Measurements from ENCODE around the gene CLNK.

CLNK gene

GRCh38 chr4:10535912-10536311 is 148.7 kb downstream of the CLNK start:
- no peak overlapping the region for H3K4me3 ChIP-seq (ENCODE audit: low read depth, low read length)
- TF ChIP-seq CTCF (IDR thresholded peaks at IDR 0.05; ENCODE audit: low read depth, low read length): no peak

GRCh38 chr4:10534820-10535219 is 149.7 kb downstream of the CLNK start:
- no peak overlapping the region for H3K4me3 ChIP-seq (ENCODE audit: low read depth, low read length)
- no peak for TF ChIP-seq CTCF (IDR thresholded peaks at IDR 0.05; ENCODE audit: low read depth, low read length)

GRCh38 chr4:10532155-10532554 is 152.4 kb downstream of the CLNK start:
- no peak overlapping the region for H3K4me3 ChIP-seq (ENCODE audit: low read depth, low read length)
- TF ChIP-seq CTCF (IDR thresholded peaks at IDR 0.05; ENCODE audit: low read depth, low read length): no peak

GRCh38 chr4:10530137-10530786 is 154.3 kb downstream of the CLNK start:
- TF ChIP-seq CTCF (IDR thresholded peaks at IDR 0.05; ENCODE audit: low read depth, low read length): no peak
- no peak overlapping the region for H3K4me3 ChIP-seq (ENCODE audit: low read depth, low read length)

- TF ChIP-seq CTCF (IDR thresholded peaks at IDR 0.05; ENCODE audit: low read depth, low read length): no peak
- H3K4me3 ChIP-seq (ENCODE audit: low read depth, low read length): no peak overlapping the region
Measured at GRCh38 chr4:10529291-10530136, 155.1 kb downstream of the CLNK start.

- H3K4me3 ChIP-seq (ENCODE audit: low read depth, low read length): no peak overlapping the region
- TF ChIP-seq CTCF (IDR thresholded peaks at IDR 0.05; ENCODE audit: low read depth, low read length): no peak
Measured at GRCh38 chr4:10527438-10527837, 157.1 kb downstream of the CLNK start.

Measured in WI38 (cell line).